K562 (cell line): ENCODE data around the gene CSNK1A1. TPM values are rescaled to one million over a fixed set of nuclear protein-coding genes. Genes with fewer than 3 reads are reported as not detected.

Source experiments
- BCL6 ChIP-seq: fragments of 250-450 bp; sonication (Bioruptor Pico); IDR thresholded peaks from 2 replicates; pipeline ENCODE4 v1.4.0; 2020
- DACH1 ChIP-seq: fragments of 450-650 bp; IDR thresholded peaks from 2 replicates; pipeline ENCODE4 v1.6.1; 2018; ENCODE audit not compliant: partially characterized antibody
- HDAC1 ChIP-seq, 2 experiments: fragments of 450-650 bp; IDR thresholded peaks; 2 replicates each; pipeline ENCODE4 v1.6.1; 2016 to 2017; ENCODE audit warnings: inconsistent platforms in 1 of 2, mild to moderate bottlenecking in 1 of 2, moderate library complexity in 1 of 2
- JUND ChIP-seq, 2 experiments: IDR thresholded peaks; 2 replicates in 1 of 2; 3 replicates in 1 of 2; pipeline ENCODE4 v1.6.1; 2011; ENCODE audit warnings: borderline replicate concordance in 2 of 2, low read depth in 2 of 2, low read length in 2 of 2, improper control_type of control experiment in 1 of 2, missing biosample characterization in 1 of 2, missing genetic modification characterization in 1 of 2, missing genetic modification reagents in 1 of 2
- NCOA6 ChIP-seq: fragments of 450-650 bp; IDR thresholded peaks from 2 replicates; pipeline ENCODE4 v1.6.1; 2017; ENCODE audit warnings: mild to moderate bottlenecking
- PHF21A ChIP-seq: fragments of 450-650 bp; IDR thresholded peaks from 2 replicates; pipeline ENCODE4 v1.6.1; 2017; ENCODE audit warnings: low read depth, borderline replicate concordance
- PHF8 ChIP-seq: fragments of 200-600 bp; sonication (generic); IDR thresholded peaks from 2 replicates; pipeline ENCODE4 v1.6.1; 2012; ENCODE audit warnings: mixed run types, mild to moderate bottlenecking, inconsistent platforms, low read length, moderate library complexity, borderline replicate concordance
- ZFX ChIP-seq: sonication (generic); formaldehyde crosslinking; IDR thresholded peaks from 2 replicates; pipeline ENCODE4 v1.8.0; 2022; ENCODE audit warnings: mild to moderate bottlenecking, missing genetic modification reagents, moderate library complexity
- ZNF146 ChIP-seq: IDR thresholded peaks from one replicate; pipeline ENCODE4 v1.6.1; 2018; ENCODE audit warnings: missing compliant biosample characterization; ENCODE audit not compliant: unreplicated experiment
- ZNF3 ChIP-seq: fragments of 250-450 bp; sonication (Bioruptor Pico); IDR thresholded peaks from 2 replicates; pipeline ENCODE4 v1.5.0; 2021; ENCODE audit warnings: mild to moderate bottlenecking, moderate library complexity
- ZNF431 ChIP-seq: sonication (generic); formaldehyde crosslinking; IDR thresholded peaks from 2 replicates; pipeline ENCODE4 v1.8.0; 2022; ENCODE audit warnings: mild to moderate bottlenecking, missing genetic modification reagents
- ZNF780A ChIP-seq: fragments of 250-450 bp; sonication (Bioruptor Pico); IDR thresholded peaks from 2 replicates; pipeline ENCODE4 v1.5.0; 2021; ENCODE audit warnings: mild to moderate bottlenecking
- polyA plus RNA-seq, 8 experiments: library from polyadenylated mRNA; depleted of rRNA in 4 of 8; stranded (reverse) in 5 of 8; unstranded in 3 of 8; fragments of >200 nt; fragmentation: Nextera tagmentation in 2 of 8; fragmentation: Illumina TruSeq in 1 of 8; extraction: Ambion mirVana in 2 of 8; extraction: Trizol in 1 of 8; gene quantifications; 2 replicates each; pipeline versions ENCODE4 v1.2.1 to v1.2.3, GENCODE V29; 2011 to 2014; ENCODE audit warnings: inconsistent platforms in 1 of 8, missing spikeins in 1 of 8
- total RNA-seq, 7 experiments: library from RNA; depleted of rRNA in 6 of 7; stranded (reverse); fragments of >200 nt in 6 of 7; fragmentation: Illumina TruSeq in 2 of 7; extraction: Trizol in 2 of 7; gene quantifications; 2 replicates each; pipeline versions ENCODE4 v1.2.1 to v1.2.3, GENCODE V29; 2011 to 2021; ENCODE audit warnings: low replicate concordance in 1 of 7
- TF ChIP-seq, protein P1 (sequence below): fragments of 450-650 bp; formaldehyde crosslinking; IDR thresholded peaks from 2 replicates; pipeline ENCODE4 v1.4.0; 2020; ENCODE audit warnings: mild to moderate bottlenecking
- TF ChIP-seq, protein P2 (sequence below): fragments of 450-650 bp; IDR thresholded peaks from 2 replicates; pipeline ENCODE4 v1.6.1; 2016; ENCODE audit warnings: borderline replicate concordance
- TF ChIP-seq, protein P3 (sequence below): fragments of 250-450 bp; sonication (Bioruptor Pico); IDR thresholded peaks from 2 replicates; pipeline ENCODE4 v1.9.0; 2021; ENCODE audit warnings: mild to moderate bottlenecking, inconsistent platforms
- TF ChIP-seq, protein P4 (sequence below), 2 experiments: IDR thresholded peaks in 1 of 2; conservative IDR thresholded peaks in 1 of 2; 2 replicates each; pipeline ENCODE4 v1.6.1; 2016; ENCODE audit warnings: low read depth in 2 of 2, mild to moderate bottlenecking in 1 of 2, missing compliant biosample characterization in 1 of 2, missing genetic modification characterization in 1 of 2, moderate library complexity in 1 of 2
- TF ChIP-seq, protein P5 (sequence below): sonication (generic); formaldehyde crosslinking; IDR thresholded peaks from 2 replicates; pipeline ENCODE4 v1.5.0; 2020; ENCODE audit warnings: missing genetic modification reagents

CSNK1A1 gene
- total and polyA plus RNA-seq, 9 of the 15 experiments (the other 6 are each of a cell fraction or from before 2014, with no cell fraction given) = 49.1 to 196 (median 154) TPM

DNA sequence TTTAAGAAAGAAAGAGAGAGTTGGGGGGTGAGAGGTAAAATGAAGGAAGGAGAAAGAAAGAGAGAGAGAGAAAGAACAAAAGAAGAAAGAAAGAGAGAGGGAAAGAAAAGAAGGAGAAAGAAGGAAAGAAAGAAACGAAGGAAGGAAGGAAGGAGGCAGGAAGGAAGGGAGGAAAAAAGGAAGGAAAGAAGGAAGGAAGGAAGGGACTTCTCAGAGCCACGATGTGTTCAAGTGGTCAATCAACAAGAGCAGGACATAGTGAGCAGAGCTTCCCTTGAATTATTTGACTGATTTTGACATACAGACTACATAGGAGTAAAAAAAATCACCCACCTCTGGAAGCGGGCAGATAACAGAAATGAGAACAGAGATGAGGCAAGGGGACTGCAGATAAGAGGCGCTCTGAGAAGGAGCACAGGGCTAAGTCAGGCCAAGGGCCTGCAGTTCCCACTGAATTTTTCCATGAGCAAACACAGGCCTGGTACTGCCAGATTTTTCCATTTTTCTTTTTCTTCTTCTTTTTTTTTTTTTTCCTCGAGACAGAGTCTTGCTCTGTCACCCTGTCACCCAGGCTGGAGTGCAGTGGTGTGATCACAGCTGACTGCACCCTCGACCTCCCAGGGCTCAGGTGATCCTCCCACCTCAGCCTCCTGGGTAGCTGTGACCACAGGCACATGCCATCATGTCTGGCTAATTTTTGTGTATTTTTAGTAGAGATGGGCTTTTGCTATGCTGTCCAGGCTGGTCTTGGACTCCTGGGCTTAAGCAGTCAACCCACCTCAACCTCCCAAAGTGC is 94.4 kb downstream of the CSNK1A1 start (continued):
- TF ChIP-seq, protein P1, sequence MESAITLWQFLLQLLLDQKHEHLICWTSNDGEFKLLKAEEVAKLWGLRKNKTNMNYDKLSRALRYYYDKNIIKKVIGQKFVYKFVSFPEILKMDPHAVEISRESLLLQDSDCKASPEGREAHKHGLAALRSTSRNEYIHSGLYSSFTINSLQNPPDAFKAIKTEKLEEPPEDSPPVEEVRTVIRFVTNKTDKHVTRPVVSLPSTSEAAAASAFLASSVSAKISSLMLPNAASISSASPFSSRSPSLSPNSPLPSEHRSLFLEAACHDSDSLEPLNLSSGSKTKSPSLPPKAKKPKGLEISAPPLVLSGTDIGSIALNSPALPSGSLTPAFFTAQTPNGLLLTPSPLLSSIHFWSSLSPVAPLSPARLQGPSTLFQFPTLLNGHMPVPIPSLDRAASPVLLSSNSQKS (CRISPR knock-in tag) = no peak
- TF ChIP-seq BCL6 (no peak), DACH1 (peak; percentile 53), PHF8 (no peak), HDAC1 (IDR thresholded peaks at IDR 0.05) (peak; percentile 56 to 91; a peak in 3 of 4 replicates), ZNF146 (CRISPR knock-in tag) (no peak), ZNF3 (CRISPR knock-in tag) (peak; percentile 94), ZNF780A (CRISPR knock-in tag) (no peak), PHF21A (peak; percentile 74; the same call in 1 of the 2 replicates), ZNF431 (no peak), JUND (IDR thresholded peaks at IDR 0.05; ENCODE audit: borderline replicate concordance, low read depth, low read length) (peak; percentile 88), JUND (tag; IDR thresholded peaks at IDR 0.05; ENCODE audit: borderline replicate concordance, low read depth, low read length) (peak; percentile 73; the same call in 2 of the 3 replicates), NCOA6 (no peak), ZFX (peak; percentile 80)
- TF ChIP-seq, protein P2, sequence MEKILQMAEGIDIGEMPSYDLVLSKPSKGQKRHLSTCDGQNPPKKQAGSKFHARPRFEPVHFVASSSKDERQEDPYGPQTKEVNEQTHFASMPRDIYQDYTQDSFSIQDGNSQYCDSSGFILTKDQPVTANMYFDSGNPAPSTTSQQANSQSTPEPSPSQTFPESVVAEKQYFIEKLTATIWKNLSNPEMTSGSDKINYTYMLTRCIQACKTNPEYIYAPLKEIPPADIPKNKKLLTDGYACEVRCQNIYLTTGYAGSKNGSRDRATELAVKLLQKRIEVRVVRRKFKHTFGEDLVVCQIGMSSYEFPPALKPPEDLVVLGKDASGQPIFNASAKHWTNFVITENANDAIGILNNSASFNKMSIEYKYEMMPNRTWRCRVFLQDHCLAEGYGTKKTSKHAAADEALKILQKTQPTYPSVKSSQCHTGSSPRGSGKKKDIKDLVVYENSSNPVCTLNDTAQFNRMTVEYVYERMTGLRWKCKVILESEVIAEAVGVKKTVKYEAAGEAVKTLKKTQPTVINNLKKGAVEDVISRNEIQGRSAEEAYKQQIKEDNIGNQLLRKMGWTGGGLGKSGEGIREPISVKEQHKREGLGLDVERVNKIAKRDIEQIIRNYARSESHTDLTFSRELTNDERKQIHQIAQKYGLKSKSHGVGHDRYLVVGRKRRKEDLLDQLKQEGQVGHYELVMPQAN = peak; percentile 73; the same call in 1 of the 2 replicates
- TF ChIP-seq, protein P3, sequence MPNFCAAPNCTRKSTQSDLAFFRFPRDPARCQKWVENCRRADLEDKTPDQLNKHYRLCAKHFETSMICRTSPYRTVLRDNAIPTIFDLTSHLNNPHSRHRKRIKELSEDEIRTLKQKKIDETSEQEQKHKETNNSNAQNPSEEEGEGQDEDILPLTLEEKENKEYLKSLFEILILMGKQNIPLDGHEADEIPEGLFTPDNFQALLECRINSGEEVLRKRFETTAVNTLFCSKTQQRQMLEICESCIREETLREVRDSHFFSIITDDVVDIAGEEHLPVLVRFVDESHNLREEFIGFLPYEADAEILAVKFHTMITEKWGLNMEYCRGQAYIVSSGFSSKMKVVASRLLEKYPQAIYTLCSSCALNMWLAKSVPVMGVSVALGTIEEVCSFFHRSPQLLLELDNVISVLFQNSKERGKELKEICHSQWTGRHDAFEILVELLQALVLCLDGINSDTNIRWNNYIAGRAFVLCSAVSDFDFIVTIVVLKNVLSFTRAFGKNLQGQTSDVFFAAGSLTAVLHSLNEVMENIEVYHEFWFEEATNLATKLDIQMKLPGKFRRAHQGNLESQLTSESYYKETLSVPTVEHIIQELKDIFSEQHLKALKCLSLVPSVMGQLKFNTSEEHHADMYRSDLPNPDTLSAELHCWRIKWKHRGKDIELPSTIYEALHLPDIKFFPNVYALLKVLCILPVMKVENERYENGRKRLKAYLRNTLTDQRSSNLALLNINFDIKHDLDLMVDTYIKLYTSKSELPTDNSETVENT (CRISPR knock-in tag) = no peak
- TF ChIP-seq, protein P4, sequence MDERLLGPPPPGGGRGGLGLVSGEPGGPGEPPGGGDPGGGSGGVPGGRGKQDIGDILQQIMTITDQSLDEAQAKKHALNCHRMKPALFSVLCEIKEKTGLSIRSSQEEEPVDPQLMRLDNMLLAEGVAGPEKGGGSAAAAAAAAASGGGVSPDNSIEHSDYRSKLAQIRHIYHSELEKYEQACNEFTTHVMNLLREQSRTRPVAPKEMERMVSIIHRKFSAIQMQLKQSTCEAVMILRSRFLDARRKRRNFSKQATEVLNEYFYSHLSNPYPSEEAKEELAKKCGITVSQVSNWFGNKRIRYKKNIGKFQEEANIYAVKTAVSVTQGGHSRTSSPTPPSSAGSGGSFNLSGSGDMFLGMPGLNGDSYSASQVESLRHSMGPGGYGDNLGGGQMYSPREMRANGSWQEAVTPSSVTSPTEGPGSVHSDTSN (CRISPR knock-in tag; IDR thresholded peaks at IDR 0.05; ENCODE audit: low read depth) = no peak
- TF ChIP-seq, protein P4 (tag; conservative IDR thresholded peaks at IDR 0.05; ENCODE audit: low read depth) = peak; percentile 84
- TF ChIP-seq, protein P5, sequence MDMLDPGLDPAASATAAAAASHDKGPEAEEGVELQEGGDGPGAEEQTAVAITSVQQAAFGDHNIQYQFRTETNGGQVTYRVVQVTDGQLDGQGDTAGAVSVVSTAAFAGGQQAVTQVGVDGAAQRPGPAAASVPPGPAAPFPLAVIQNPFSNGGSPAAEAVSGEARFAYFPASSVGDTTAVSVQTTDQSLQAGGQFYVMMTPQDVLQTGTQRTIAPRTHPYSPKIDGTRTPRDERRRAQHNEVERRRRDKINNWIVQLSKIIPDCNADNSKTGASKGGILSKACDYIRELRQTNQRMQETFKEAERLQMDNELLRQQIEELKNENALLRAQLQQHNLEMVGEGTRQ (CRISPR knock-in tag) = no peak
